GM23338 (cell line): ENCODE results near the gene EMSY. TPM values are rescaled to one million over a fixed set of nuclear protein-coding genes. Genes with fewer than 3 reads are reported as not detected.

ENCODE experiments used
- ATAC-seq: fragments of 200-7000 bp; cut with Tn5 transposase; 3 replicates; pipeline ENCODE4 v1.9.1; 2020
- DNase-seq: peaks from one replicate; pipeline ENCODE4 v3.0.0-alpha.2; 2015; ENCODE audit warnings: low spot score
- H2AFZ ChIP-seq: fragments of 200-600 bp; sonication (generic); 2 replicates; pipeline ENCODE4 v1.8.0; 2016; ENCODE audit warnings: antibody characterized with exemption, mild to moderate bottlenecking, moderate library complexity
- H3F3A ChIP-seq: fragments of 200-600 bp; sonication (generic); replicated peaks from 2 replicates; pipeline ENCODE4 v1.8.0; 2017; ENCODE audit warnings: antibody characterized with exemption, mixed run types, low read depth
- H3K27ac ChIP-seq: fragments of 200-600 bp; sonication (generic); 2 replicates; pipeline ENCODE4 v1.6.1; 2016; ENCODE audit warnings: low read depth
- H3K27me3 ChIP-seq: fragments of 200-600 bp; sonication (generic); 2 replicates; pipeline ENCODE4 v1.8.0; 2016; ENCODE audit warnings: mild to moderate bottlenecking, mixed run types, moderate library complexity; ENCODE audit not compliant: insufficient read depth
- H3K36me3 ChIP-seq: fragments of 200-600 bp; sonication (generic); 2 replicates; pipeline ENCODE4 v1.8.0; 2016; ENCODE audit warnings: mild to moderate bottlenecking; ENCODE audit not compliant: insufficient read depth
- H3K4me1 ChIP-seq: fragments of 200-600 bp; sonication (generic); 2 replicates; pipeline ENCODE4 v1.8.0; 2016; ENCODE audit warnings: mild to moderate bottlenecking, moderate library complexity; ENCODE audit not compliant: insufficient read depth
- H3K4me2 ChIP-seq: fragments of 200-600 bp; sonication (generic); 2 replicates; pipeline ENCODE4 v1.7.1; 2017; ENCODE audit warnings: mixed run types
- H3K4me3 ChIP-seq: fragments of 200-600 bp; sonication (generic); 2 replicates; pipeline ENCODE4 v1.6.1; 2016; ENCODE audit warnings: mixed run types
- H3K79me2 ChIP-seq: fragments of 200-600 bp; sonication (generic); replicated peaks from 2 replicates; pipeline ENCODE4 v1.8.0; 2017; ENCODE audit warnings: mild to moderate bottlenecking; ENCODE audit not compliant: insufficient read depth
- H3K9me2 ChIP-seq: fragments of 200-600 bp; sonication (generic); 2 replicates; pipeline ENCODE4 v1.8.0; 2017; ENCODE audit not compliant: insufficient read depth
- H4K20me1 ChIP-seq: fragments of 200-600 bp; sonication (generic); replicated peaks from 2 replicates; pipeline ENCODE4 v1.8.0; 2017; ENCODE audit warnings: mild to moderate bottlenecking; ENCODE audit not compliant: insufficient read depth
- H3K27ac Mint-ChIP-seq: 2 replicates; pipeline ENCODE4 v1.8.0; 2020; ENCODE audit warnings: inconsistent platforms, mild to moderate bottlenecking, moderate library complexity, mixed read lengths
- H3K27me3 Mint-ChIP-seq: 3 replicates; pipeline ENCODE4 v1.8.0; 2022; ENCODE audit warnings: low read depth, mild to moderate bottlenecking, moderate library complexity, mixed read lengths, inconsistent platforms; ENCODE audit not compliant: insufficient read depth, poor library complexity
- H3K36me3 Mint-ChIP-seq: 3 replicates; pipeline ENCODE4 v1.8.0; 2021; ENCODE audit warnings: low read depth, mild to moderate bottlenecking, inconsistent platforms, moderate library complexity, mixed read lengths
- H3K4me1 Mint-ChIP-seq: 3 replicates; pipeline ENCODE4 v1.8.0; 2020; ENCODE audit warnings: mild to moderate bottlenecking, inconsistent platforms, mixed read lengths
- H3K4me3 Mint-ChIP-seq: 3 replicates; pipeline ENCODE4 v1.8.0; 2021; ENCODE audit warnings: moderate library complexity, mild to moderate bottlenecking, inconsistent platforms, mixed read lengths
- H3K9me3 Mint-ChIP-seq: 3 replicates; pipeline ENCODE4 v1.8.0; 2020; ENCODE audit warnings: moderate library complexity, mild to moderate bottlenecking, inconsistent platforms, mixed read lengths
- EZH2 ChIP-seq: fragments of 200-600 bp; sonication (generic); IDR thresholded peaks from one replicate; pipeline ENCODE4 v1.8.0; 2017; ENCODE audit warnings: antibody characterized with exemption, mild to moderate bottlenecking, low read depth; ENCODE audit not compliant: unreplicated experiment
- EZH2phosphoT487 ChIP-seq: fragments of 200-600 bp; sonication (generic); IDR thresholded peaks from one replicate; pipeline ENCODE4 v1.8.1; 2018; ENCODE audit warnings: antibody characterized with exemption; ENCODE audit not compliant: unreplicated experiment
- JUNB ChIP-seq: IDR thresholded peaks from one replicate; pipeline ENCODE4 v1.6.1; 2016; ENCODE audit warnings: antibody characterized with exemption; ENCODE audit not compliant: unreplicated experiment
- POLR2AphosphoS5 ChIP-seq: IDR thresholded peaks from 2 replicates; pipeline ENCODE4 v1.6.1; 2016; ENCODE audit warnings: antibody characterized with exemption, low read depth
- STAT1 ChIP-seq: IDR thresholded peaks from one replicate; pipeline ENCODE4 v1.6.1; 2016; ENCODE audit warnings: antibody characterized with exemption; ENCODE audit not compliant: unreplicated experiment
- ZNF114 ChIP-seq: fragments of 250-450 bp; sonication (Bioruptor Pico); IDR thresholded peaks from 2 replicates; pipeline ENCODE4 v1.5.0; 2020; ENCODE audit warnings: mild to moderate bottlenecking, moderate library complexity
- ZNF331 ChIP-seq: fragments of 250-450 bp; sonication (Bioruptor Pico); IDR thresholded peaks from 2 replicates; pipeline ENCODE4 v1.5.0; 2020; ENCODE audit warnings: low read depth, mild to moderate bottlenecking, moderate library complexity
- polyA plus RNA-seq: library from polyadenylated mRNA; unstranded; fragments of >200 nt; fragmentation: Nextera tagmentation; extraction: Ambion mirVana; gene quantifications from 2 replicates; pipeline ENCODE4 v1.2.1, GENCODE V29; 2016
- total RNA-seq: library from RNA; depleted of rRNA; stranded (reverse); fragments of >200 nt; shearing (Covaris generic); gene quantifications from 2 replicates; pipeline ENCODE4 v1.2.3, GENCODE V29; 2014
- TF ChIP-seq, protein P1 (sequence below): fragments of 250-450 bp; sonication (Bioruptor Pico); IDR thresholded peaks from 2 replicates; pipeline ENCODE4 v1.5.0; 2020; ENCODE audit warnings: mild to moderate bottlenecking, moderate library complexity
- TF ChIP-seq, protein P2 (sequence below): IDR thresholded peaks from 2 replicates; pipeline ENCODE4 v1.6.1; 2016; ENCODE audit warnings: antibody characterized with exemption

Gene EMSY
- total and polyA plus RNA-seq, 2 experiments from 2014 or later = 25.0 to 46.9 TPM

DNA sequence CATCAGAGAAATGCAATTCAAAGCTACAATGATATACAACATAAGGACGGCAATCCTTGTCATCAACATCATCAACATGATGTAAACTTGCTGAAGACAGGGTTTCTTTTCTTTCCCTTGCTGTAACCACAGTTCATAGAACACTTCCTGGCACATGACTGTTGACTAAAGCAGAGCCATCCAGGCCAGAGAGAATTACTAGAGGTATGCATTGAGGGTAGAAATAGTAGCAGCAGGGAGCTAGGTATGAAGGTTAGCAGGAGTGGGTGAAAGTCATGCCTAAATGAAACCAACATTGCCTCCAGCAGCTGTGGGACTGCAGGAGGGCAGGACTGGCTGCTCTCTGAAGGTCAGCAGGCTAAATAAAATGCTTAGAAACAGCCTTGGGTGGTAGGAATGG is 122.0 kb downstream of the EMSY start (continued):
- TF ChIP-seq, protein P1, sequence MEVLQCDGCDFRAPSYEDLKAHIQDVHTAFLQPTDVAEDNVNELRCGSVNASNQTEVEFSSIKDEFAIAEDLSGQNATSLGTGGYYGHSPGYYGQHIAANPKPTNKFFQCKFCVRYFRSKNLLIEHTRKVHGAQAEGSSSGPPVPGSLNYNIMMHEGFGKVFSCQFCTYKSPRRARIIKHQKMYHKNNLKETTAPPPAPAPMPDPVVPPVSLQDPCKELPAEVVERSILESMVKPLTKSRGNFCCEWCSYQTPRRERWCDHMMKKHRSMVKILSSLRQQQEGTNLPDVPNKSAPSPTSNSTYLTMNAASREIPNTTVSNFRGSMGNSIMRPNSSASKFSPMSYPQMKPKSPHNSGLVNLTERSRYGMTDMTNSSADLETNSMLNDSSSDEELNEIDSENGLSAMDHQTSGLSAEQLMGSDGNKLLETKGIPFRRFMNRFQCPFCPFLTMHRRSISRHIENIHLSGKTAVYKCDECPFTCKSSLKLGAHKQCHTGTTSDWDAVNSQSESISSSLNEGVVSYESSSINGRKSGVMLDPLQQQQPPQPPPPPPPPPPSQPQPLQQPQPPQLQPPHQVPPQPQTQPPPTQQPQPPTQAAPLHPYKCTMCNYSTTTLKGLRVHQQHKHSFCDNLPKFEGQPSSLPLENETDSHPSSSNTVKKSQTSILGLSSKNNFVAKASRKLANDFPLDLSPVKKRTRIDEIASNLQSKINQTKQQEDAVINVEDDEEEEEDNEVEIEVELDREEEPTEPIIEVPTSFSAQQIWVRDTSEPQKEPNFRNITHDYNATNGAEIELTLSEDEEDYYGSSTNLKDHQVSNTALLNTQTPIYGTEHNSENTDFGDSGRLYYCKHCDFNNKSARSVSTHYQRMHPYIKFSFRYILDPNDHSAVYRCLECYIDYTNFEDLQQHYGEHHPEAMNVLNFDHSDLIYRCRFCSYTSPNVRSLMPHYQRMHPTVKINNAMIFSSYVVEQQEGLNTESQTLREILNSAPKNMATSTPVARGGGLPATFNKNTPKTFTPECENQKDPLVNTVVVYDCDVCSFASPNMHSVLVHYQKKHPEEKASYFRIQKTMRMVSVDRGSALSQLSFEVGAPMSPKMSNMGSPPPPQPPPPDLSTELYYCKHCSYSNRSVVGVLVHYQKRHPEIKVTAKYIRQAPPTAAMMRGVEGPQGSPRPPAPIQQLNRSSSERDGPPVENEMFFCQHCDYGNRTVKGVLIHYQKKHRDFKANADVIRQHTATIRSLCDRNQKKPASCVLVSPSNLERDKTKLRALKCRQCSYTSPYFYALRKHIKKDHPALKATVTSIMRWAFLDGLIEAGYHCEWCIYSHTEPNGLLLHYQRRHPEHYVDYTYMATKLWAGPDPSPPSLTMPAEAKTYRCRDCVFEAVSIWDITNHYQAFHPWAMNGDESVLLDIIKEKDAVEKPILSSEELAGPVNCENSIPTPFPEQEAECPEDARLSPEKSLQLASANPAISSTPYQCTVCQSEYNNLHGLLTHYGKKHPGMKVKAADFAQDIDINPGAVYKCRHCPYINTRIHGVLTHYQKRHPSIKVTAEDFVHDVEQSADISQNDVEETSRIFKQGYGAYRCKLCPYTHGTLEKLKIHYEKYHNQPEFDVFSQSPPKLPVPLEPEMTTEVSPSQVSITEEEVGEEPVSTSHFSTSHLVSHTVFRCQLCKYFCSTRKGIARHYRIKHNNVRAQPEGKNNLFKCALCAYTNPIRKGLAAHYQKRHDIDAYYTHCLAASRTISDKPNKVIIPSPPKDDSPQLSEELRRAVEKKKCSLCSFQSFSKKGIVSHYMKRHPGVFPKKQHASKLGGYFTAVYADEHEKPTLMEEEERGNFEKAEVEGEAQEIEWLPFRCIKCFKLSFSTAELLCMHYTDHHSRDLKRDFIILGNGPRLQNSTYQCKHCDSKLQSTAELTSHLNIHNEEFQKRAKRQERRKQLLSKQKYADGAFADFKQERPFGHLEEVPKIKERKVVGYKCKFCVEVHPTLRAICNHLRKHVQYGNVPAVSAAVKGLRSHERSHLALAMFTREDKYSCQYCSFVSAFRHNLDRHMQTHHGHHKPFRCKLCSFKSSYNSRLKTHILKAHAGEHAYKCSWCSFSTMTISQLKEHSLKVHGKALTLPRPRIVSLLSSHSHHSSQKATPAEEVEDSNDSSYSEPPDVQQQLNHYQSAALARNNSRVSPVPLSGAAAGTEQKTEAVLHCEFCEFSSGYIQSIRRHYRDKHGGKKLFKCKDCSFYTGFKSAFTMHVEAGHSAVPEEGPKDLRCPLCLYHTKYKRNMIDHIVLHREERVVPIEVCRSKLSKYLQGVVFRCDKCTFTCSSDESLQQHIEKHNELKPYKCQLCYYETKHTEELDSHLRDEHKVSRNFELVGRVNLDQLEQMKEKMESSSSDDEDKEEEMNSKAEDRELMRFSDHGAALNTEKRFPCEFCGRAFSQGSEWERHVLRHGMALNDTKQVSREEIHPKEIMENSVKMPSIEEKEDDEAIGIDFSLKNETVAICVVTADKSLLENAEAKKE = no peak
- TF ChIP-seq ZNF331 (CRISPR knock-in tag) = no peak
- TF ChIP-seq EZH2phosphoT487 = no peak

DNA sequence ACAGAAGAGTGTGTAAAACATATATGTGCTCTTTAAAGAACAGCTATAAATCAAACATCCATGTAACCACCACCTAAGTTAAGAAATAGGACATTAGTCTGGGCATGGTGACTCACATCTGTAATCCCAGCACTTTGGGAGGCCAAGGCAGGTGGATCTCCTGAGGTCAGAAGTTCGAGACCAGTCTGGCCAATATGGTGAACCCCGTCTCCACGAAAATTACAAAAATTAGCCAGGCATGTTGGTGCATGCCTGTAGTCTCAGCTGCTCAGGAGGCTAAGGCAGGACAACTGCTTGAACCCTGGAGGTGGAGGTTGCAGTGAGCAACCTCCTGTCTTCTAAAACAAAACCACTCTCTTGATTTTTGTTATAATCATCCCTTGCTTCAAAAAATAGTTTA is 122.4 kb downstream of the EMSY start:
- Histone ChIP-seq H3K79me2 (no peaks in the 10 kb centered on the region), H3K4me3 (no peak overlapping the region), H3K27ac (no peak overlapping the region), H2AFZ (no peak overlapping the region), H3K9me2 (no peaks in the 10 kb centered on the region), H3K4me1 (no peaks in the 10 kb centered on the region), H3K4me2 (no peak overlapping the region), H3F3A (no peaks in the 10 kb centered on the region), H3K36me3 (no peaks in the 10 kb centered on the region), H3K27me3 (no peaks in the 10 kb centered on the region), H4K20me1 (no peaks in the 10 kb centered on the region)
- H3K27ac Mint-ChIP-seq = no peak overlapping the region
- H3K36me3 Mint-ChIP-seq = no peaks in the 10 kb centered on the region
- DNase-seq = no peak
- H3K9me3 Mint-ChIP-seq = no peaks in the 10 kb centered on the region; the same call in 2 of the 3 replicates
- H3K4me1 Mint-ChIP-seq = no peaks in the 10 kb centered on the region
- no peak for ATAC-seq
- no peaks in the 10 kb centered on the region for H3K27me3 Mint-ChIP-seq
- no peak overlapping the region for H3K4me3 Mint-ChIP-seq
- TF ChIP-seq JUNB (no peak), STAT1 (no peak), ZNF331 (CRISPR knock-in tag) (no peak), EZH2 (no peak), ZNF114 (CRISPR knock-in tag) (no peak), POLR2AphosphoS5 (no peak)
- TF ChIP-seq, protein P1 = no peak
- TF ChIP-seq, protein P2, sequence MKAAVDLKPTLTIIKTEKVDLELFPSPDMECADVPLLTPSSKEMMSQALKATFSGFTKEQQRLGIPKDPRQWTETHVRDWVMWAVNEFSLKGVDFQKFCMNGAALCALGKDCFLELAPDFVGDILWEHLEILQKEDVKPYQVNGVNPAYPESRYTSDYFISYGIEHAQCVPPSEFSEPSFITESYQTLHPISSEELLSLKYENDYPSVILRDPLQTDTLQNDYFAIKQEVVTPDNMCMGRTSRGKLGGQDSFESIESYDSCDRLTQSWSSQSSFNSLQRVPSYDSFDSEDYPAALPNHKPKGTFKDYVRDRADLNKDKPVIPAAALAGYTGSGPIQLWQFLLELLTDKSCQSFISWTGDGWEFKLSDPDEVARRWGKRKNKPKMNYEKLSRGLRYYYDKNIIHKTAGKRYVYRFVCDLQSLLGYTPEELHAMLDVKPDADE = no peak
